ENCODE data around the gene SNORC.
"Not testable (repeated sequence)": the region's sequence is repeated elsewhere in the genome, so short reads cannot be mapped to it uniquely, and the experiment has no call there.

The SNORC gene

DNA sequence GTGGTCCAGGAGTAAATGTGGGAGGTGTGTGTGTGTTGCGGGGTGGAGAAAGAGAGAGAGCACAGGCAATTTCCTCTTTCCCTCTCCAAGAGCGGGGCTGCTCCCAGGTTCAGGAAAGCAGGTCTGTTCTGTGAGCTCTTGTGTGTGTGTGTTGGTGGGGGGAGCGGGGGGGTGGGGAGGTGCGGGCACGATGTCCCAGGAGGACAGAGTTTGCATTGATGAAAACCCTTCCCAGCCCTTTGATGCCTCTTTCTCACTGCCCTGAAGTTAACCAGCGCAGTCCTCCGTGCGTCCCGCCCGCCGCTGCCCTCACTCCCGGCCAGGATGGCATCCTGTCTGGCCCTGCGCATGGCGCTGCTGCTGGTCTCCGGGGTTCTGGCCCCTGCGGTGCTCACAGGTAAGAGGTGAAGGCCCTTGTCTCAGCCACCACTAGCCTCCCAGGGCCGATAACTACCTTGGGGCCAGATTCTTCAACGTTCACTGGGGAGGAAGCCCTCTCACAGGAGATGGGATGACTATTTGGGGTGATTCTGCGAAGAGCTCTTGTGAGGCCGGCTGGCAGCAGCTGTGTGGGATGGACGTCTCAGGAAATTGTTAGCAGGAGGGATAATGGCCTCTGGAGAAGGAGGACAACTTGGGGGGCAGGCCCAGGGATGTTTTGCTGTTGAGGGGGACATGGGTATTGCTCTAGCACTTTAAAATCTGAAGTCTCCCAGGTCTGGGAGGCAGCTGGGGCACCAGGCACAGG is at the start of gene SNORC:
Gene SNORC, plus strand, starts transcription at position 247 of the 748 bp plus-strand sequence. Its CDS starts 78 bp downstream, at position 325.
- DNase-seq, result no peak

GRCh38 chr2:232829988-232830387 is 40.1 kb upstream of the SNORC start:
- DNase-seq, result no peak

- no peak for DNase-seq
Observed at GRCh38 chr2:232831496-232831895, 38.6 kb upstream of the SNORC start.

- no peak for DNase-seq
Observed at GRCh38 chr2:232833830-232834229, 36.2 kb upstream of the SNORC start.

- DNase-seq, result no peak
Observed at GRCh38 chr2:232835687-232836208, 34.3 kb upstream of the SNORC start.

DNA sequence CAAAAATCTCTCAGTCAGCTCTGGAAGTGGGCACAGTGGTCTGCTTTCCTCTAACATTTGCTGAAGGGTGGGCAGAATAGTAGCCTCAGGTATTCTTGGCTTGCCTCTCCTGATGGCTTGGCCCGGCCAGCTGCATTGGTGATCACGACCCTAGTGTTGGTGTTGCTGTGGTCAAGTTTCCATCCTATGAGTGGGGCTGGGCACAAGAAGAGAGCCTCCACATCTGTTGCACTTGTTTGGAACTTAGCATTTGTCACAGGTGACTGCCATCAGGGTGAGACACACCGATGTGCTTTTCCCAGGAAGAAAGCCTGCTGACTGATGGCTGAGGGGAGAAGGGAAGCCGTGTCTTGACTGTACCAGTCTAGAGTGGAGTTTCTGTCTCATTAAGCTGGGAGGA is 33.1 kb upstream of the SNORC start:
- DNase-seq, result no peak

GRCh38 chr2:232838406-232838874 is 31.6 kb upstream of the SNORC start:
- peak; percentile 44 to 74 for DNase-seq

GRCh38 chr2:232839411-232840079 is 30.5 kb upstream of the SNORC start:
- peak; percentile 7 to 44 for DNase-seq

DNA sequence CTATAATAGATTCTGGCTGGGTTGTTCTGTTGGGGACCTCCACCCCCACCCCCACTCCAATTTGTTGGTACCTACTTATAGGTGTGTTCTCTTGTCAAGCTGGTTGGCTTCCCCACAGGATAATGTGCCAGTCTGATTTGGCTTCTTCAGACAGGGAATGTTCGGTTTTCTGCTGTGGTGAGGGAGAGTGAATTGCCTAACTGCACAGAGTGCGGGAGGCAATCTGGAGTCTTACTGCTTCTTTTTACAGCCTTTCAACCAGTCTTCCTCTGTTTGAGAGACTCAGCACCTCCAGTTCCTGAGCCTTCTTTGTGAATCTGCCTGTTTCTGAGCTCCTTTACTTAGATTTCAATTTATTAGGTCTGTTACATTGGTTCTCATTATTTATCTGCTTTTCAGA is 27.4 kb upstream of the SNORC start:
- no peak for DNase-seq

GRCh38 chr2:232843834-232844233 is 26.2 kb upstream of the SNORC start:
- no peak for DNase-seq

DNA sequence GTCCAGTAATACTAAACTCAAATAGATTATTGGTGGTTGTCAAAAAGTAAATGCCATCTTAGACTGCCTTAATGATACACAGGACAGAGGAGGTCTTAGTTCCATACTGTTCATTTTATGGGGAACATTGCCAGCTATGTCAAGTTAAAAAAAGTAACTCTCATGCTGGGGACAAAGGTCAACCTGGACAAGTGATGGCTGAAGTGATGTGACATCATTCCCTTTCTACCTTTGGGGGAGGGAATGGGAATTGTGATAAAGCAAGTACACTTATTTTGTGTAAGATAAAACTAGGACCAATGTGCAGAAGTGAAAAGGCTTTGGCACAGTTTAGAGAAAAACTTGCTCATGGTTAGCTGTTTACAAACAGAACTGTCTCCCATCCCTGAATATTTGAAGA is 24.0 kb upstream of the SNORC start:
- DNase-seq, result no peak

DNA sequence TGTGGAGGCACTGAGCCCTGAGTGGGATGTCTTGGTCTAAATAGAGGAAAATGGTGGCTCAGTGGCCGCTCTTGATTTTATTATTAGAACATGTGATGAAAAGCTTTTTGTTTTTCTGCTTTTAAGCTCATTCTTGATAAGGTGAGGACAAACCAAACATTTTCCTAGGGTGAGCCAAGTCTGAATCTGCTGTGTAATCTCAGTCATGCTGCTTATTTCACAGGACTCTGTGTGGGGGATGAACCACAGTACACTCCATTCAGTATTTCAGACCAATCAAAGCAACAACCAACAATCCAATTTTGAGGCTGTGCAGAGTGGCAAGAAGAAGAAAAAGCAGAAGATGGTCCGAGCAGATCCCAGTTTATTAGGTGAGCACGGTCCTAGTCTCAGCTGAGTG is 20.0 kb upstream of the SNORC start:
- no peak for DNase-seq

GRCh38 chr2:232852081-232852480 is 18.0 kb upstream of the SNORC start:
- DNase-seq, result not testable (repeated sequence)

- no peak for DNase-seq
Observed at GRCh38 chr2:232852676-232853075, 17.4 kb upstream of the SNORC start.

GRCh38 chr2:232854082-232854481 is 16.0 kb upstream of the SNORC start:
- no peak for DNase-seq

GRCh38 chr2:232857158-232857563 is 12.9 kb upstream of the SNORC start:
- DNase-seq, result no peak

GRCh38 chr2:232859385-232859916 is 10.6 kb upstream of the SNORC start:
- DNase-seq, result no peak

DNA sequence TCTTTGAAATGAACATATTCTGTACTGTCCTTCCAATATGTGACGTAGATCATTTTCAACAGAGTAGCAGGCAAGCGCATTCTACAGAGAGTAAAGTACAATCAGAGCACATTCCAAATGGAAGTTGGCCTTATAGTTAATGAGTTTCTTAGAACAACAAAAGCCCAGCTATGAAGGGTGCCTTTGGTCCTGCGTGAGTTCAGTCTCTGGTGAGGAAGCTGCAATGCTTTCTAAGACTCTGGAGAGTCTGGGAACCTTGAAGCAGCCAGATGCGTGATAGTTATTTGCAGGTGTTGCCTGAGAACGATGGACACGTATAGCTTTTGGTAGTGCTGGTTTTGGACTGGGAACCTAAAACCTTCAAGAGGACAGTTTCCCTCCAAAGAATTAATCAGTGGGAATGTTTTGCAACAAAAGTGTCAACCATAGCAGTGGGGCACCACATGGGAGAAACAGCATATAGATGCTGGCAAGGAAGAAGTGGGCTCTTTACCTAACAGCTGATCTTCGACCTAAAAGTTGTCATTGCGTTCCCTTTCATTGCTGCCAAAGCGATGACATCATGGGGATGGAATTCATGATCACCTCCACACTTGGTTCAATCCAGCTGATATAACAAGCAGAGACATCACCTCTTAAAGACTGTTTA is 9.3 kb upstream of the SNORC start:
- DNase-seq, result no peak

GRCh38 chr2:232861353-232861752 is 8.7 kb upstream of the SNORC start:
- DNase-seq, result no peak

GRCh38 chr2:232863996-232864395 is 6.1 kb upstream of the SNORC start:
- no peak for DNase-seq

DNA sequence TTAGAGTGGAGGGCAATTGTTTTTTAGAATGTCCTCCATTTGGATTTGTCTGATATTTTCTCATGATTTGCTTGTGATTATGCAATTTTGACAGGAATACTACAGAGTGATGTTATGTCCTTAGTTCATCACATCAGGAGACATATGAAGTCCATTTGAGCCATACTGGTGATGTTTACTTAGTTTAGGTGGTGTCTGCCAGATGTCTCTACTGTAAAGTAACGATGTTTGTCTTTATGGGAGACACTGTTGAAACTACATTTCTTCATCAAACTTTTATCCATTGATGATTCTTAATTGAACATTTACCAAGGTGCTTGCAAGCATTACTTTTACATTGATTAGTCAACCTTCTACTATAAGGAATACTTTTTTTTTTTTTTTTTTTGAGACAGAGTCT is 4.9 kb upstream of the SNORC start:
- no peak for DNase-seq

GRCh38 chr2:232866104-232866503 is 4.0 kb upstream of the SNORC start:
- no peak for DNase-seq
